ENCODE results near the gene CXorf38. TPM values are rescaled to one million over a fixed set of nuclear protein-coding genes. Genes with fewer than 3 reads are reported as not detected.
"Not testable (repeated sequence)": the region's sequence is repeated elsewhere in the genome, so short reads cannot be mapped to it uniquely, and the experiment has no call there.

CXorf38 gene
- total and polyA plus RNA-seq, 3 experiments from 2014 or later: 16.5 to 38.0 (median 16.7) TPM

- H3K4me3 Mint-ChIP-seq; H3K9me3 Mint-ChIP-seq; H3K27me3 ChIP-seq (ENCODE audit: insufficient read depth, low read length, poor library complexity, severe bottlenecking); H3K4me1 ChIP-seq (ENCODE audit: insufficient read depth, low read length); H3K36me3 ChIP-seq (ENCODE audit: insufficient read depth, low read length); H3K4me3 ChIP-seq (ENCODE audit: low read length); CTCF ChIA-PET; H3K9me3 ChIP-seq (ENCODE audit: low read length); H3K27ac ChIP-seq (ENCODE audit: low read depth, low read length); DNase-seq; POLR2A ChIA-PET: not testable (repeated sequence)
- Mint-ChIP-seq H3K36me3 (peaks cover 0 to 28% (median 2%) of the 10 kb centered on the region in 3 donors), H3K4me1 (peaks cover 29 to 51% (median 46%) of the 10 kb centered on the region in 3 donors), H3K27me3 (peaks cover 0 to 15% of the 10 kb centered on the region in 2 donors), H3K27ac (peak overlapping the region in 1 of 8 donors; percentile 2)
These were observed 59.7 kb downstream of the CXorf38 start for GRCh38 chrX:40587623-40588022.

GRCh38 chrX:40582811-40583210 lies 64.5 kb downstream of the CXorf38 start:
- ChIA-PET CTCF (no interaction called here), POLR2A (no interaction called here)
- Mint-ChIP-seq H3K27ac (peak overlapping the region in 3 of 8 donors; percentile 9 to 39 (median 35)), H3K27me3 (peaks cover 0 to 20% of the 10 kb centered on the region in 2 donors), H3K36me3 (peaks cover 0 to 3% (median 2%) of the 10 kb centered on the region in 3 donors), H3K4me3 (peak overlapping the region in 3 of 7 donors; percentile 11 to 31 (median 18)), H3K4me1 (peaks cover 36 to 50% (median 48%) of the 10 kb centered on the region in 3 donors), H3K9me3 (no peaks in the 10 kb centered on the region)
- H3K4me1 ChIP-seq (ENCODE audit: insufficient read depth, low read length): peaks cover 10% of the 10 kb centered on the region
- H3K27ac ChIP-seq (ENCODE audit: low read depth, low read length): no peak overlapping the region
- H3K4me3 ChIP-seq (ENCODE audit: low read length): no peak overlapping the region
- no peaks in the 10 kb centered on the region for H3K9me3 ChIP-seq (ENCODE audit: low read length)
- H3K36me3 ChIP-seq (ENCODE audit: insufficient read depth, low read length): no peaks in the 10 kb centered on the region
- H3K27me3 ChIP-seq (ENCODE audit: insufficient read depth, low read length, poor library complexity, severe bottlenecking): no peaks in the 10 kb centered on the region
- no peak for DNase-seq

GRCh38 chrX:40582178-40582577 lies 65.2 kb downstream of the CXorf38 start:
- Mint-ChIP-seq H3K27me3 (peaks cover 0 to 23% of the 10 kb centered on the region in 2 donors), H3K27ac (peak overlapping the region in 3 of 8 donors; percentile 35 to 93 (median 39)), H3K4me1 (peaks cover 33 to 45% (median 43%) of the 10 kb centered on the region in 3 donors), H3K4me3 (peak overlapping the region; percentile 43 to 96 (median 80))
- H3K36me3 Mint-ChIP-seq; POLR2A ChIA-PET; DNase-seq; H3K4me1 ChIP-seq (ENCODE audit: insufficient read depth, low read length); H3K9me3 Mint-ChIP-seq; H3K27me3 ChIP-seq (ENCODE audit: insufficient read depth, low read length, poor library complexity, severe bottlenecking); H3K27ac ChIP-seq (ENCODE audit: low read depth, low read length); H3K36me3 ChIP-seq (ENCODE audit: insufficient read depth, low read length); H3K9me3 ChIP-seq (ENCODE audit: low read length): not testable (repeated sequence)
- H3K4me3 ChIP-seq (ENCODE audit: low read length): peak overlapping the region; percentile 81
- CTCF ChIA-PET: interaction anchor here (1.8 kb wide), 1 partner anchor 7 kb away, joined by 3 read pairs; no protein-coding TSS in a partner anchor

- DNase-seq: peak in 4 of 5 donors; percentile 1 to 48 (median 33)
- Histone ChIP-seq H3K4me1 (ENCODE audit: insufficient read depth, low read length) (peaks cover 10% of the 10 kb centered on the region), H3K36me3 (ENCODE audit: insufficient read depth, low read length) (no peaks in the 10 kb centered on the region), H3K27me3 (ENCODE audit: insufficient read depth, low read length, poor library complexity, severe bottlenecking) (no peaks in the 10 kb centered on the region), H3K4me3 (ENCODE audit: low read length) (peak overlapping the region; percentile 81), H3K27ac (ENCODE audit: low read depth, low read length) (peak overlapping the region; percentile 87), H3K9me3 (ENCODE audit: low read length) (no peaks in the 10 kb centered on the region)
- Mint-ChIP-seq H3K27me3 (peaks cover 0 to 23% of the 10 kb centered on the region in 2 donors), H3K27ac (peak overlapping the region; percentile 86 to 94 (median 90)), H3K36me3 (peaks cover 0 to 3% (median 2%) of the 10 kb centered on the region in 3 donors), H3K4me3 (peak overlapping the region; percentile 80 to 96 (median 86)), H3K9me3 (no peaks in the 10 kb centered on the region), H3K4me1 (peaks cover 33 to 43% (median 42%) of the 10 kb centered on the region in 3 donors)
- CTCF ChIA-PET: interaction anchor here (1.2 to 1.8 kb wide), 2 partner anchors 8 to 43 kb away, joined by 3 to 5 read pairs; no protein-coding TSS in a partner anchor
- POLR2A ChIA-PET: interaction anchor here (1.9 kb wide), 1 partner anchor 11 kb away, joined by 5 read pairs; no protein-coding TSS in a partner anchor
These were observed 65.9 kb downstream of the CXorf38 start for GRCh38 chrX:40581336-40581920.

- DNase-seq: peak; percentile 79 to 95 (median 88)
- Histone ChIP-seq H3K27ac (ENCODE audit: low read depth, low read length) (peak within 1 kb of the TSS; percentile 87), H3K4me3 (ENCODE audit: low read length) (peak within 1 kb of the TSS; percentile 81), H3K9me3 (ENCODE audit: low read length) (no peaks in the 10 kb centered on the region), H3K4me1 (ENCODE audit: insufficient read depth, low read length) (peaks cover 10% of the 10 kb centered on the region), H3K36me3 (ENCODE audit: insufficient read depth, low read length) (no peaks in the 10 kb centered on the region), H3K27me3 (ENCODE audit: insufficient read depth, low read length, poor library complexity, severe bottlenecking) (no peaks in the 10 kb centered on the region)
- Mint-ChIP-seq H3K27me3 (peaks cover 0 to 20% of the 10 kb centered on the region in 2 donors), H3K4me1 (peaks cover 26 to 36% (median 35%) of the 10 kb centered on the region in 3 donors), H3K4me3 (peak within 1 kb of the TSS; percentile 80 to 98 (median 95)), H3K9me3 (no peaks in the 10 kb centered on the region), H3K36me3 (peaks cover 0 to 2% (median 2%) of the 10 kb centered on the region in 3 donors), H3K27ac (peak within 1 kb of the TSS; percentile 90 to 99 (median 96))
- POLR2A ChIA-PET: interaction anchor here (1.9 kb wide), 1 partner anchor 10 kb away, joined by 5 read pairs; no protein-coding TSS in a partner anchor
- CTCF ChIA-PET: interaction anchor here (1.2 to 1.8 kb wide), 2 partner anchors 9 to 42 kb away, joined by 3 to 5 read pairs; no protein-coding TSS in a partner anchor
These were observed 66.6 kb downstream of the CXorf38 start, which contains the start of gene ATP6AP2 for GRCh38 chrX:40580537-40581335. Gene ATP6AP2 (plus strand): TSS chrX:40580970. CDS start chrX:40581066, 96 bp downstream.

GRCh38 chrX:40579900-40580536 lies 67.3 kb downstream of the CXorf38 start:
- Histone ChIP-seq H3K36me3 (ENCODE audit: insufficient read depth, low read length) (no peaks in the 10 kb centered on the region), H3K4me3 (ENCODE audit: low read length) (peak overlapping the region; percentile 81), H3K4me1 (ENCODE audit: insufficient read depth, low read length) (peaks cover 10% of the 10 kb centered on the region), H3K9me3 (ENCODE audit: low read length) (no peaks in the 10 kb centered on the region), H3K27me3 (ENCODE audit: insufficient read depth, low read length, poor library complexity, severe bottlenecking) (no peaks in the 10 kb centered on the region), H3K27ac (ENCODE audit: low read depth, low read length) (peak overlapping the region; percentile 87)
- peaks cover 0 to 20% of the 10 kb centered on the region in 2 donors for H3K27me3 Mint-ChIP-seq
- H3K9me3 Mint-ChIP-seq: no peaks in the 10 kb centered on the region
- peaks cover 26 to 32% (median 31%) of the 10 kb centered on the region in 3 donors for H3K4me1 Mint-ChIP-seq
- ChIA-PET POLR2A (interaction anchor here (1.9 kb wide), 1 partner anchor 10 kb away, joined by 5 read pairs; no protein-coding TSS in a partner anchor), CTCF (interaction anchor here (1.2 to 1.8 kb wide), 2 partner anchors 9 to 41 kb away, joined by 3 to 5 read pairs; no protein-coding TSS in a partner anchor)
- H3K36me3 Mint-ChIP-seq: peaks cover 0 to 2% (median 0%) of the 10 kb centered on the region in 3 donors
- peak overlapping the region; percentile 84 to 99 (median 96) for H3K27ac Mint-ChIP-seq
- peak overlapping the region; percentile 80 to 98 (median 95) for H3K4me3 Mint-ChIP-seq
- DNase-seq: no peak

GRCh38 chrX:40579141-40579540 lies 68.2 kb downstream of the CXorf38 start:
- Mint-ChIP-seq H3K27ac (no peak overlapping the region), H3K27me3 (peaks cover 0 to 20% of the 10 kb centered on the region in 2 donors), H3K9me3 (no peaks in the 10 kb centered on the region), H3K4me3 (no peak overlapping the region), H3K4me1 (peaks cover 26 to 30% (median 30%) of the 10 kb centered on the region in 3 donors), H3K36me3 (peaks cover 0 to 2% (median 0%) of the 10 kb centered on the region in 3 donors)
- DNase-seq: no peak
- Histone ChIP-seq H3K27me3 (ENCODE audit: insufficient read depth, low read length, poor library complexity, severe bottlenecking) (no peaks in the 10 kb centered on the region), H3K4me3 (ENCODE audit: low read length) (no peak overlapping the region), H3K4me1 (ENCODE audit: insufficient read depth, low read length) (peaks cover 10% of the 10 kb centered on the region), H3K36me3 (ENCODE audit: insufficient read depth, low read length) (no peaks in the 10 kb centered on the region), H3K9me3 (ENCODE audit: low read length) (no peaks in the 10 kb centered on the region), H3K27ac (ENCODE audit: low read depth, low read length) (no peak overlapping the region)
- ChIA-PET CTCF (no interaction called here), POLR2A (no interaction called here)

Measured in CD8-positive, alpha-beta memory T cell (primary cell).